GM21390 (cell line): Measurements from ENCODE around the gene SPG7.

Source experiments
- ATAC-seq: cut with Tn5 transposase; IDR thresholded peaks from one replicate; pipeline ENCODE4 v1.9.1; 2021; ENCODE audit not compliant: unreplicated experiment

The SPG7 gene

GRCh38 chr16:89595330-89596060 is 87.3 kb downstream of the SPG7 start:
- ATAC-seq = no peak

GRCh38 chr16:89596061-89596689 is 88.0 kb downstream of the SPG7 start:
- no peak for ATAC-seq

- no peak for ATAC-seq
These were observed 88.9 kb downstream of the SPG7 start for GRCh38 chr16:89596957-89597649.

GRCh38 chr16:89598199-89598598 is 90.0 kb downstream of the SPG7 start:
- ATAC-seq = no peak

- no peak for ATAC-seq
These were observed 91.3 kb downstream of the SPG7 start for GRCh38 chr16:89599451-89599858.

- ATAC-seq = no peak
These were observed 91.7 kb downstream of the SPG7 start for GRCh38 chr16:89599902-89600301.

GRCh38 chr16:89600427-89600826 is 92.2 kb downstream of the SPG7 start:
- no peak for ATAC-seq

- no peak for ATAC-seq
These were observed 92.8 kb downstream of the SPG7 start for GRCh38 chr16:89600956-89601355.

GRCh38 chr16:89601906-89602272 is 93.7 kb downstream of the SPG7 start:
- ATAC-seq = no peak

GRCh38 chr16:89602273-89602951 is 94.2 kb downstream of the SPG7 start:
- ATAC-seq = no peak

GRCh38 chr16:89602952-89603590 is 94.9 kb downstream of the SPG7 start:
- no peak for ATAC-seq

- no peak for ATAC-seq
These were observed 96.6 kb downstream of the SPG7 start for GRCh38 chr16:89604764-89605163.

GRCh38 chr16:89605186-89605970 is 97.2 kb downstream of the SPG7 start:
- ATAC-seq = no peak

GRCh38 chr16:89606006-89606405 is 97.8 kb downstream of the SPG7 start:
- ATAC-seq = no peak
